Tibial nerve (tissue), 4 donors: Measurements from ENCODE around the gene NGF. TPM values are rescaled to one million over a fixed set of nuclear protein-coding genes. Genes with fewer than 3 reads are reported as not detected.

Experiments used
- DNase-seq, 2 donors: peaks; one replicate each; pipeline ENCODE4 v3.0.0-alpha.2; 2019; ENCODE audit warnings: low spot score in 2 of 2
- H3K27ac ChIP-seq, 4 donors: fragments of 200-600 bp; sonication (generic) in 3 of 4; one replicate each; pipeline ENCODE4 v1.5.1; 2017 to 2019; ENCODE audit warnings: mild to moderate bottlenecking in 1 of 4
- H3K27me3 ChIP-seq, 2 donors: fragments of 200-600 bp; sonication (generic) in 1 of 2; one replicate each; pipeline versions ENCODE4 v1.5.1 to v1.6.0; 2017 to 2019
- H3K36me3 ChIP-seq, 3 donors: fragments of 200-600 bp; sonication (generic); one replicate each; pipeline ENCODE4 v1.5.1; 2018 to 2019
- H3K4me1 ChIP-seq, 4 donors: fragments of 200-600 bp; sonication (generic) in 3 of 4; one replicate each; pipeline ENCODE4 v1.5.1; 2017 to 2019
- H3K4me3 ChIP-seq, 4 donors: fragments of 200-600 bp; sonication (generic) in 3 of 4; one replicate each; pipeline ENCODE4 v1.5.1; 2017 to 2019; ENCODE audit warnings: mild to moderate bottlenecking in 1 of 4, moderate library complexity in 1 of 4
- H3K9me3 ChIP-seq, 4 donors: fragments of 200-600 bp; sonication (generic) in 3 of 4; one replicate each; pipeline ENCODE4 v1.5.1; 2017 to 2019
- CTCF ChIP-seq, 5 experiments: fragments of 200-600 bp in 3 of 5; fragments of 450-650 bp in 2 of 5; sonication (generic) in 3 of 5; IDR thresholded peaks; one replicate each; pipeline ENCODE4 v1.5.1; 2016 to 2019; ENCODE audit warnings: antibody characterized with exemption in 5 of 5, mild to moderate bottlenecking in 3 of 5, moderate library complexity in 2 of 5
- EP300 ChIP-seq, 2 donors: sonication (generic); formaldehyde crosslinking; IDR thresholded peaks; one replicate each; pipeline ENCODE4 v1.6.1; 2017; ENCODE audit warnings: antibody characterized with exemption in 2 of 2, mild to moderate bottlenecking in 1 of 2
- POLR2A ChIP-seq, 2 donors: fragments of 450-650 bp; IDR thresholded peaks; one replicate each; pipeline ENCODE4 v1.6.1; 2017; ENCODE audit warnings: antibody characterized with exemption in 2 of 2, mild to moderate bottlenecking in 2 of 2, moderate library complexity in 2 of 2
- WGBS, 2 donors: methylation state at CpG; one replicate each; pipeline ENCODE4 v1.1.5; 2018; 5-methylcytosine and 5-hydroxymethylcytosine counted together
- total RNA-seq, 4 donors: library from RNA; depleted of rRNA; stranded (reverse); fragments of >200 nt; gene quantifications; one replicate each; pipeline ENCODE4 v1.1.0, GENCODE V29; 2016

Gene NGF
- total RNA-seq, 4 donors from 2014 or later: 3.6 to 20.4 (median 7.4) TPM

DNA sequence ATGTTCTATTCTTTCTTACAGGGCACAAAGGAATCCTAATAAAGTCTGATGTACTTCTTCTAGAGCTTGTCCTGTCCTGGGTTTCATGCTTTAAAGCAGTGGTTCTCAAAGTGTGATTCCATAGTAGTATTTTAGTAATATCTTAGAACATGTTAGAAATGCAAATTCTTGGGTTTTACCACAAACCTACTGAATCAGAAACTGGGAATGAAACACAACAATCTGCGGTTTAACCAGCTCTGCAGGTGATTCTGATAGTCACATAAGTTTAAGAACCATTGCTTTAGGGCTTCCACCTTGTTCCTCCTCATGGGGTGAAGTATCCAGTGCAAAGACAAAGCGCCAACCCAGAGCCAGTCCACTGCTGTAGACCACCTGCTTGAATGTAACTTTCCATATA lies 41.1 kb downstream of the NGF start:
- Histone ChIP-seq H3K4me3 (no peak overlapping the region), H3K4me1 (peaks cover 0 to 42% (median 1%) of the 10 kb centered on the region in 4 donors), H3K9me3 (no peaks in the 10 kb centered on the region), H3K27me3 (no peaks in the 10 kb centered on the region), H3K27ac (no peak overlapping the region), H3K36me3 (no peaks in the 10 kb centered on the region)
- WGBS, 2 donors: 91 to 94% methylated on average over 2 of the region's 2 CpGs
- DNase-seq: no peak
- TF ChIP-seq POLR2A (IDR thresholded peaks at IDR 0.05) (no peak), CTCF (IDR thresholded peaks at IDR 0.05) (no peak), EP300 (IDR thresholded peaks at IDR 0.05) (no peak)

DNA sequence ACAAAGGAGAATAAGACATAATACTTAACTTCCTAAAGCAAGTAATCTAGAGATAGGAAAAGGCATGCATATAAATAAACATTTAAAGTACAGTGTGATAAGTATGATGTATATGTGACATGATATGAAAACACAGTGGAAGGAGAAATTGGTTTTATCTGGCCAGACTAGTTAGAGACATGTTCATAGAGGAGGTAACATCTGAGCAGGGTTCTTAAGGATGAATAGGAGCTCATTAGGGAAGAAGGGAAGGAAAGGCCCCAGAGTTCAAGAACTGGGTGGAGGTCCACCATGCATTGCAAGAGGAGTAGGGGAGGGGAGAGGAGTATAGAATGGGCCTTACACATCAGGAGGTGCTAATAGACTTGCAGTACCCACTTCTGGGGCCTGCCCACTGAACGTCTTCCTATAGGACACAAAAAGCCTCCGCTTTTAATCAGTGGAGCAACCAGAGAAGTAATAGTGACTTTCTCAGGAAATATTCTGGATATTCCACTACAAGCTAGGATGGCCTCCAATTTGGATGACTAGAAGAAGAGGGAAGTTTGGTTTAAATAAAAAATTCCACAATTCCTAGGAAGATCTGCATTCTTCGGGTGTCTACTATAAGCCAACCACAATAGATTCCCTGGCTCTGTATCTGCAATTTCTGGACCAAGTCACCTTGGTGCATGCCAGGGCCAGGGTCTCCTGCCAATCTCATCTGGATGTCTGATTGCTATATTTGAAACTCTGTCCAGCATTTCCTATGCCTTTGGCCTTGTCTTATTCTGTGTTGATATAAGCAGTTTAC lies 41.9 kb downstream of the NGF start:
- H3K4me3 ChIP-seq: no peak overlapping the region
- H3K36me3 ChIP-seq: no peaks in the 10 kb centered on the region
- H3K9me3 ChIP-seq: no peaks in the 10 kb centered on the region
- no peak for DNase-seq
- H3K27ac ChIP-seq: no peak overlapping the region
- peaks cover 0 to 33% (median 1%) of the 10 kb centered on the region in 4 donors for H3K4me1 ChIP-seq
- 83 to 84% methylated on average over 3 of the region's 3 CpGs for WGBS, 2 donors
- TF ChIP-seq POLR2A (IDR thresholded peaks at IDR 0.05) (no peak), CTCF (IDR thresholded peaks at IDR 0.05) (no peak), EP300 (IDR thresholded peaks at IDR 0.05) (no peak)
- no peaks in the 10 kb centered on the region for H3K27me3 ChIP-seq

- no peak overlapping the region for H3K27ac ChIP-seq
These were observed 44.1 kb downstream of the NGF start for GRCh38 chr1:115293899-115294298.

DNA sequence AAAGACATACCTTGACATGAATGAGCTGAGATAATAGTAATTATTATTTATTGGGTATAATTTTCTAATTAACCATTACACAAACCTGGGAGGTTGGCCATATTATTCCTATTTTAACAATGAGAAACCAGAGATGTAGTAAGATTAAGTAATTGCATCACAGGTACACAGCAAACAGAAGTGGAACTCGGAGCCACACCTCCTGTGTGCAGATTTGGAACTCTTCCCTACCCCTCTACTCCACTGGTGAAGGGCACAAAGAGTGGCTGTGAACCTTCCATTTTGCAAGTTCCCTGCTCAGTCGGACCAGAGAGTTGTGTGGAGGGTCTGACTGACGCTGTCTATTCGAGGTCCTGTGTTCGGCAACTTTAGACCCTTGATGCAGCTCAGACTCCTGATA lies 45.0 kb downstream of the NGF start:
- no peak for DNase-seq
- Histone ChIP-seq H3K27me3 (no peaks in the 10 kb centered on the region), H3K27ac (no peak overlapping the region), H3K4me3 (no peak overlapping the region), H3K4me1 (peaks cover 0 to 7% (median 0%) of the 10 kb centered on the region in 4 donors), H3K9me3 (no peaks in the 10 kb centered on the region), H3K36me3 (no peaks in the 10 kb centered on the region)
- TF ChIP-seq EP300 (IDR thresholded peaks at IDR 0.05) (no peak), CTCF (IDR thresholded peaks at IDR 0.05) (no peak), POLR2A (IDR thresholded peaks at IDR 0.05) (no peak)
- 97 to 100% methylated on average over 5 of the region's 5 CpGs for WGBS, 2 donors

More at GRCh38 chr1:115293899-115294298, 44.1 kb downstream of the NGF start:
- no peaks in the 10 kb centered on the region for H3K9me3 ChIP-seq
- TF ChIP-seq CTCF (IDR thresholded peaks at IDR 0.05) (no peak), POLR2A (IDR thresholded peaks at IDR 0.05) (no peak), EP300 (IDR thresholded peaks at IDR 0.05) (no peak)
- no peaks in the 10 kb centered on the region for H3K27me3 ChIP-seq
- DNase-seq: no peak
- 92 to 96% methylated on average over 3 of the region's 3 CpGs for WGBS, 2 donors
- H3K4me1 ChIP-seq: peaks cover 0 to 11% (median 0%) of the 10 kb centered on the region in 4 donors
- H3K36me3 ChIP-seq: no peaks in the 10 kb centered on the region
- no peak overlapping the region for H3K4me3 ChIP-seq

GRCh38 chr1:115291741-115292140 lies 46.3 kb downstream of the NGF start:
- Histone ChIP-seq H3K4me3 (no peak overlapping the region), H3K4me1 (peaks cover 0 to 7% (median 0%) of the 10 kb centered on the region in 4 donors), H3K27ac (no peak overlapping the region), H3K9me3 (no peaks in the 10 kb centered on the region), H3K27me3 (no peaks in the 10 kb centered on the region), H3K36me3 (no peaks in the 10 kb centered on the region)
- no peak for DNase-seq
- 55 to 72% methylated on average over 5 of the region's 5 CpGs for WGBS, 2 donors
- TF ChIP-seq EP300 (IDR thresholded peaks at IDR 0.05) (no peak), POLR2A (IDR thresholded peaks at IDR 0.05) (no peak), CTCF (IDR thresholded peaks at IDR 0.05) (no peak)
